T-helper 2 cell (primary cell): ENCODE measurements around the gene CNTN5.

Experiments
- DNase-seq, 5 experiments: peaks; one replicate each; pipeline versions ENCODE4 v3.0.0 to v3.0.0-alpha.2; 2012 to 2022

CNTN5 gene

GRCh38 chr11:99531468-99531867 is 510.7 kb downstream of the CNTN5 start:
- no peak for DNase-seq

GRCh38 chr11:99534812-99535211 is 514.1 kb downstream of the CNTN5 start:
- no peak for DNase-seq

- DNase-seq = no peak
Measured at GRCh38 chr11:99535406-99535805, 514.7 kb downstream of the CNTN5 start.

- DNase-seq = no peak
Measured at GRCh38 chr11:99535819-99536218, 515.1 kb downstream of the CNTN5 start.

GRCh38 chr11:99537681-99538080 is 516.9 kb downstream of the CNTN5 start:
- no peak for DNase-seq

GRCh38 chr11:99545616-99546015 is 524.9 kb downstream of the CNTN5 start:
- no peak for DNase-seq

GRCh38 chr11:99548264-99548663 is 527.5 kb downstream of the CNTN5 start:
- DNase-seq = no peak

- no peak for DNase-seq
Measured at GRCh38 chr11:99554232-99554903, 533.6 kb downstream of the CNTN5 start.

- DNase-seq = no peak
Measured at GRCh38 chr11:99555486-99555885, 534.7 kb downstream of the CNTN5 start.

- no peak for DNase-seq
Measured at GRCh38 chr11:99565333-99565732, 544.6 kb downstream of the CNTN5 start.

- DNase-seq = no peak
Measured at GRCh38 chr11:99567334-99567956, 546.7 kb downstream of the CNTN5 start.

GRCh38 chr11:99568808-99569207 is 548.1 kb downstream of the CNTN5 start:
- no peak for DNase-seq

GRCh38 chr11:99571094-99571493 is 550.3 kb downstream of the CNTN5 start:
- DNase-seq = no peak

- no peak for DNase-seq
Measured at GRCh38 chr11:99584830-99585229, 564.1 kb downstream of the CNTN5 start.

- no peak for DNase-seq
Measured at GRCh38 chr11:99585606-99586005, 564.9 kb downstream of the CNTN5 start.

- DNase-seq = no peak
Measured at GRCh38 chr11:99589771-99590170, 569.0 kb downstream of the CNTN5 start.

GRCh38 chr11:99592266-99592665 is 571.5 kb downstream of the CNTN5 start:
- no peak for DNase-seq

- DNase-seq = no peak
Measured at GRCh38 chr11:99593197-99593596, 572.4 kb downstream of the CNTN5 start.

- no peak for DNase-seq
Measured at GRCh38 chr11:99601179-99601578, 580.4 kb downstream of the CNTN5 start.

- no peak for DNase-seq
Measured at GRCh38 chr11:99614352-99614751, 593.6 kb downstream of the CNTN5 start.

GRCh38 chr11:99630629-99631028 is 609.9 kb downstream of the CNTN5 start:
- no peak for DNase-seq

- DNase-seq = no peak
Measured at GRCh38 chr11:99631618-99632017, 610.9 kb downstream of the CNTN5 start.

- no peak for DNase-seq
Measured at GRCh38 chr11:99632969-99633368, 612.2 kb downstream of the CNTN5 start.

- no peak for DNase-seq
Measured at GRCh38 chr11:99634581-99634980, 613.8 kb downstream of the CNTN5 start.

GRCh38 chr11:99638073-99638553 is 617.4 kb downstream of the CNTN5 start:
- no peak for DNase-seq
